ENCODE measurements around the gene MYT1. TPM values are rescaled to one million over a fixed set of nuclear protein-coding genes. Genes with fewer than 3 reads are reported as not detected.
A peak's percentile ranks its signal among the peaks of the same experiment; 100 is the strongest.

MYT1 gene
- polyA plus RNA-seq, 1 of the 3 experiments (the other 2 are of a cell fraction) = 0.10 TPM

GRCh38 chr20:64131406-64131805 lies 32.8 kb upstream of the MYT1 start:
- no peaks in the 10 kb centered on the region for H3K9me2 ChIP-seq
- no peaks in the 10 kb centered on the region for H3K27me3 ChIP-seq (ENCODE audit: insufficient read depth)
- peaks cover 0 to 4% of the 10 kb centered on the region in 2 experiments; a peak in 1 of 4 replicates for H3K4me1 ChIP-seq (ENCODE audit: control insufficient read depth in 1 of 2, insufficient read depth in 2 of 2, low read depth in 1 of 2, low read length in 1 of 2)
- H3K36me3 ChIP-seq (replicated peaks in 1 of 2; ENCODE audit: control insufficient read depth in 1 of 2, insufficient read depth in 2 of 2, low read length in 1 of 2) = no peaks in the 10 kb centered on the region
- ChIA-PET POLR2A (no interaction called here), CTCF (interaction anchor here (0.6 to 1.0 kb wide), 3 partner anchors 24 to 68 kb away, joined by 3 to 6 read pairs (median 3); no protein-coding TSS in a partner anchor)
- H3K4me2 ChIP-seq = no peak overlapping the region
- no peak overlapping the region for H3K4me3 ChIP-seq (ENCODE audit: low read depth in 2 of 2, low read length in 1 of 2)
- H3K27ac ChIP-seq (ENCODE audit: low read depth in 2 of 2, low read length in 1 of 2) = no peak overlapping the region
- WGBS (ENCODE audit: low lambda C conversion rate) = 96% methylated on average over 3 of the region's 4 CpGs
- DNase-seq = peak; percentile 57
- no peaks in the 10 kb centered on the region for H3K79me2 ChIP-seq (ENCODE audit: insufficient read depth)
- H3F3A ChIP-seq (replicated peaks; ENCODE audit: insufficient read depth) = no peaks in the 10 kb centered on the region
- no peak overlapping the region for H3K9ac ChIP-seq
- TF ChIP-seq SMC3 (IDR thresholded peaks at IDR 0.05; ENCODE audit: low read depth, low read length) (peak; percentile 32; the same call in 1 of the 2 replicates), REST (IDR thresholded peaks at IDR 0.05; ENCODE audit: low read depth, low read length) (no peak), FOXJ3 (CRISPR knock-in tag; IDR thresholded peaks at IDR 0.05) (no peak), RCOR1 (IDR thresholded peaks at IDR 0.05; ENCODE audit: low read length) (no peak), MXI1 (IDR thresholded peaks at IDR 0.05; ENCODE audit: low read depth, low read length) (no peak), PBX3 (IDR thresholded peaks at IDR 0.05) (no peak), GATA2 (CRISPR knock-in tag; IDR thresholded peaks at IDR 0.05) (no peak), SIN3A (IDR thresholded peaks at IDR 0.05; ENCODE audit: borderline replicate concordance, low read depth, low read length) (no peak), MEF2A (IDR thresholded peaks at IDR 0.05; ENCODE audit: borderline replicate concordance, low read depth) (no peak), TCF12 (IDR thresholded peaks at IDR 0.05) (no peak), RAD21 (IDR thresholded peaks at IDR 0.05; ENCODE audit: low read length) (peak; percentile 41), GABPA (IDR thresholded peaks at IDR 0.05; ENCODE audit: low read depth) (no peak)
- TF ChIP-seq, protein P1, sequence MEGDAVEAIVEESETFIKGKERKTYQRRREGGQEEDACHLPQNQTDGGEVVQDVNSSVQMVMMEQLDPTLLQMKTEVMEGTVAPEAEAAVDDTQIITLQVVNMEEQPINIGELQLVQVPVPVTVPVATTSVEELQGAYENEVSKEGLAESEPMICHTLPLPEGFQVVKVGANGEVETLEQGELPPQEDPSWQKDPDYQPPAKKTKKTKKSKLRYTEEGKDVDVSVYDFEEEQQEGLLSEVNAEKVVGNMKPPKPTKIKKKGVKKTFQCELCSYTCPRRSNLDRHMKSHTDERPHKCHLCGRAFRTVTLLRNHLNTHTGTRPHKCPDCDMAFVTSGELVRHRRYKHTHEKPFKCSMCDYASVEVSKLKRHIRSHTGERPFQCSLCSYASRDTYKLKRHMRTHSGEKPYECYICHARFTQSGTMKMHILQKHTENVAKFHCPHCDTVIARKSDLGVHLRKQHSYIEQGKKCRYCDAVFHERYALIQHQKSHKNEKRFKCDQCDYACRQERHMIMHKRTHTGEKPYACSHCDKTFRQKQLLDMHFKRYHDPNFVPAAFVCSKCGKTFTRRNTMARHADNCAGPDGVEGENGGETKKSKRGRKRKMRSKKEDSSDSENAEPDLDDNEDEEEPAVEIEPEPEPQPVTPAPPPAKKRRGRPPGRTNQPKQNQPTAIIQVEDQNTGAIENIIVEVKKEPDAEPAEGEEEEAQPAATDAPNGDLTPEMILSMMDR (IDR thresholded peaks at IDR 0.05) = 0 out of 2 replicates have a peak, but pooled peaks have one; percentile 20
- no peaks in the 10 kb centered on the region for H4K20me1 ChIP-seq (ENCODE audit: insufficient read depth)
- H3K9me3 ChIP-seq = no peaks in the 10 kb centered on the region
- H2AFZ ChIP-seq (ENCODE audit: low read depth) = no peak overlapping the region
